Measurements from ENCODE around the gene RNF113B.

DNA sequence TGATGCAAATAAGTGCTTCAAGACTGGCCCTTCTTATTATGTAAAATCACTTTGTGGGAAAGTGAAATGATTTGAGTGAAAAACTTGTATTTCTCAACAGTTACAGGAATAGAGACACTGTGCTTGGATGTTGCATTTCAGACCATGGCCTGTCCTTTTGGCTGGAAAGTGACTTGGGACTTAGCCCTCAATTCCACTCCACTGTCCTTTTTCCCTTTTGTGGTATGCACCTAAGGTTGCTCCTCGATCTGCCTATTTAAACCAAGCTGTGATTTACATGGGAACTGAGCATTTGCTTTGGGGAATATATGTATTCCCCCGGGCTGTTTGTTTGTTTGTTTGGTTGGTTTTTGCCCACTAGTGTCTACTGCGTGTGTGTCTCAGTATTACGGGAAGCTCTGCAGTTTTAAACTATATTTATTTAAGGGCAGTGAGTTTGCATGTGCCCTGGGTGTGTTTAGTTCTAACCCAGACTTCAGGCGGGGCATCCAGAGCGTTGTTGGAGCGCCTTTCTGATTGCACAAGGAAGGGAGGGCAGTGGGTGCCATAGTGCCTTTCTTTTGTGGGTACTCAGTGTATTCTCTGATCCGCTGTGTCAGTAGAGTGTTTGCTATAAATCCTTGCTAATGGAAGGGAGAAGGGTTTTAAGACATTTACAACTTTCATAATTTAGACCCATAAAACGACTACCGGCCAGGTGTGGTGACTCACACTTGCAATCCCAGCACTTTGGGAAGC, 18.2 kb upstream of the RNF113B start:
- TF ChIP-seq YY1 (IDR thresholded peaks at IDR 0.05; ENCODE audit: insufficient read depth, insufficient read length) (no peak), ZNF274 (IDR thresholded peaks at IDR 0.05; ENCODE audit: low read depth, low read length) (no peak)
